Activated CD4-positive, alpha-beta T cell treated with anti-CD3 and anti-CD28 coated beads, Interleukin-2, Interleukin-4, amounts not matched to agents 100 ng/mL and 50 ng/mL, durations not matched to agents 16 hours and 8 hours (primary cell): ENCODE data around the gene DIRAS1.
"Not testable (repeated sequence)": the region's sequence is repeated elsewhere in the genome, so short reads cannot be mapped to it uniquely, and the experiment has no call there.

ENCODE experiments used
- DNase-seq: peaks from one replicate; pipeline ENCODE4 v3.0.0-alpha.2; 2020; ENCODE audit warnings: low spot score

DIRAS1 gene

DNA sequence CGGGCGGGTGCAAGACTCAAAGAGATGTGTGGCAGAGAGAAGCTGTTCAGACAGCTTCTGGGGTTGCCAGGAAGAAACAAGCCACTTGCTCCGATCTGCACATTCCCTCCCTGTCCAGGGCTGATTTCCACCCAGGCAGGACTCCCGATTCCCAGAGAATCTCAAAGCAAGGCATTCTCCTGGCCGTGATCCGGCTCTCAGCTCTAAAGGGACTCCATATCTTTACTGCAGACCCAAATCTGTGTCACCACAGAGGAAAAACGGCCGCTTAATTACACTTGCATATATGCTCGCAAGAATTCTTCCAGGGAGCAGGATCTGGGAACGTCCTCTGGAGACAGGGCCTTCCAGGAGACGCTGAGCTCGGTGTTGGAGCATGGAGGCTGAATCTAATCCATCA is 44.3 kb downstream of the DIRAS1 start:
- no peak for DNase-seq

GRCh38 chr19:2675892-2676291 is 45.3 kb downstream of the DIRAS1 start:
- DNase-seq, result no peak

GRCh38 chr19:2670217-2670616 is 51.0 kb downstream of the DIRAS1 start:
- DNase-seq, result no peak

DNA sequence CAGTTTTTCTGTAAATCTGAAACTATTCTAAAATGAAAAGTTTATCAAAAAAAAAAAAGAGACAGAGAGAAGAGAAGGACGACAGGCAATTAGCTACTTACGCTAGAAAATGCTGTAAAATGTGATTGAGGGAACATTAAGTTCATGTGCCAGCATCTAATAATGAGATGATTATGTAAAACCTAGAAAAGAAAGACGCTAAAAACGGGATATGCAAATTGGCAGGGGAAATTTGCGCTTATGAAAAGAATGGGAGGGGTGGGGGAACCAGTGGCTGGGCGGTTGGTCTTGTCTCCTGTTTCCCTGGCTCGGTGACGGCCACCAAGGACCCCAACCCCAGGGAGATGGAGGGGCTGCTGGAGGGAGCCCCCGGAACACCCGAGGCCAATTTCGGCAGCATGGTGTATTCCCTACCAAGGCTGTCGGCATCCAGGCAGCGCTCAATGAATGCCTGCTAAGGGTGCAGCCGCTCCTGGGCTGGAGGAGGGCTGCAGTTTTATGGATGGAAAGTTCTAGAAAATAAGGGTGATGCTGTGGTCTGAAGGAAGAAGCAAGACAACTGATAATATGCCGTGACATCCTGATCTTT is 52.9 kb downstream of the DIRAS1 start:
- DNase-seq, result no peak

- DNase-seq, result not testable (repeated sequence)
These were observed 53.8 kb downstream of the DIRAS1 start for GRCh38 chr19:2667349-2667748.

- no peak for DNase-seq
These were observed 54.7 kb downstream of the DIRAS1 start for GRCh38 chr19:2666344-2666994.

DNA sequence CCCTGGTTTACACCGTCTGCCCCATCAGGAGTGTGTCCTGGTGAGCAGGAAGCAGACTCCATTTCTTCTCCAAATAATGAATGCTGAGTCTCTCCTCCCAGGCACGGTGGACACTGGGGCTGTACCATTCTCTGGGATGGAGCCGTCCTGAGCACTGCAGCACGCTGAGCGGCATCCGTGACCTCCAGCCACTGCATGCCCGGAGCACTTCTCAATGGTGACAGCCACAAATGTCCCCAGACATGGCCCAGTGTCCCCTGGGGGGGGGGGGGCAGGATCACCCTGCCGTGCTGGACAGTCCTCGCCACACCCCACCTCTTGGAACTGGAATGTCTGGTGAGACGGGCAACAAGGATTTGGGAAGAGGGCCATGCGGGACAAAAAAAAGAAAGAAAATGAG is 56.1 kb downstream of the DIRAS1 start:
- DNase-seq, result no peak
